ENCODE data around the gene OR52W1. TPM values are rescaled to one million over a fixed set of nuclear protein-coding genes. Genes with fewer than 3 reads are reported as not detected.

The OR52W1 gene
- total RNA-seq, 1 donor from 2014 or later, result not detected

Other genes with a start within 250 kb of the OR52W1 start
- not detected in 2 replicates for gene OR56A5, start 230.7 kb upstream of the OR52W1 start, total RNA-seq
- gene OR52L1, start 212.2 kb upstream of the OR52W1 start, total RNA-seq, result not detected in 2 replicates
- not detected in 2 replicates for gene OR56A4, start 192.3 kb upstream of the OR52W1 start, total RNA-seq
- not detected in 2 replicates for gene OR56A1, start 168.5 kb upstream of the OR52W1 start, total RNA-seq
- not detected in 2 replicates for gene OR56B4, start 91.5 kb upstream of the OR52W1 start, total RNA-seq
- gene OR52B2, start 28.9 kb upstream of the OR52W1 start, total RNA-seq, result not detected in 2 replicates
- gene C11orf42, start 6.3 kb downstream of the OR52W1 start, total RNA-seq, result not detected in 2 replicates
- 7.6 and 20.3 TPM in 2 replicates for gene FHIP1B, start 35.4 kb downstream of the OR52W1 start, total RNA-seq
- gene CNGA4, start 39.9 kb downstream of the OR52W1 start, total RNA-seq, result 0.25 and 0.35 TPM in 2 replicates
- not detected in 2 replicates for gene CCKBR, start 60.6 kb downstream of the OR52W1 start, total RNA-seq
- gene CAVIN3, start 121.3 kb downstream of the OR52W1 start, total RNA-seq, result 50.3 and 118 TPM in 2 replicates
- 8.0 and 38.8 TPM in 2 replicates for gene SMPD1, start 191.2 kb downstream of the OR52W1 start, total RNA-seq
- gene APBB1, start 219.9 kb downstream of the OR52W1 start, total RNA-seq, result 16.7 and 50.4 TPM in 2 replicates
- 0.20 TPM in 1 of 2 replicates, not detected in the other for gene HPX, start 241.8 kb downstream of the OR52W1 start, total RNA-seq